GM12878 (cell line): Measurements from ENCODE around the gene TMCC3. TPM values are rescaled to one million over a fixed set of nuclear protein-coding genes. Genes with fewer than 3 reads are reported as not detected.

ENCODE experiments used
- ASH2L ChIP-seq: fragments of 300-600, 200-600 bp; sonication (generic); IDR thresholded peaks from 2 replicates; pipeline ENCODE4 v1.6.1; 2017; ENCODE audit warnings: low read depth, mild to moderate bottlenecking, borderline replicate concordance
- GABPA ChIP-seq: IDR thresholded peaks from 2 replicates; pipeline ENCODE4 v1.6.1; 2014; ENCODE audit warnings: antibody characterized with exemption, low read depth, mild to moderate bottlenecking, inconsistent platforms
- NKRF ChIP-seq: fragments of 450-650 bp; conservative IDR thresholded peaks from 2 replicates; pipeline ENCODE4 v1.6.1; 2017; ENCODE audit warnings: mild to moderate bottlenecking, moderate library complexity
- PKNOX1 ChIP-seq: fragments of 450-650 bp; IDR thresholded peaks from 2 replicates; pipeline ENCODE4 v1.6.1; 2016; ENCODE audit warnings: mild to moderate bottlenecking
- POU2F2 ChIP-seq: IDR thresholded peaks from 3 replicates; pipeline ENCODE4 v1.6.1; 2011; ENCODE audit warnings: low read depth, mild to moderate bottlenecking, low read length, borderline replicate concordance
- SKIL ChIP-seq: fragments of 450-650 bp; IDR thresholded peaks from 2 replicates; pipeline ENCODE4 v1.6.1; 2017; ENCODE audit warnings: mild to moderate bottlenecking, low read depth, inconsistent platforms; ENCODE audit not compliant: poor library complexity, severe bottlenecking
- SRF ChIP-seq, 2 experiments: IDR thresholded peaks; 2 replicates each; pipeline ENCODE4 v1.6.1; 2011; ENCODE audit warnings: low read depth in 2 of 2, low read length in 2 of 2, mild to moderate bottlenecking in 1 of 2, moderate library complexity in 1 of 2
- TCF12 ChIP-seq: IDR thresholded peaks from 2 replicates; pipeline ENCODE4 v1.6.1; 2011; ENCODE audit warnings: low read depth, mild to moderate bottlenecking, low read length
- YY1 ChIP-seq: IDR thresholded peaks from 2 replicates; pipeline ENCODE4 v1.6.1; 2011; ENCODE audit warnings: low read depth, mild to moderate bottlenecking, low read length
- polyA plus RNA-seq, 11 experiments: library from polyadenylated mRNA; depleted of rRNA in 4 of 11; unstranded in 6 of 11; stranded (reverse) in 5 of 11; fragments of >200 nt; fragmentation: Nextera tagmentation in 4 of 11; fragmentation: Illumina TruSeq in 1 of 11; extraction: Ambion mirVana in 4 of 11; extraction: Trizol in 1 of 11; gene quantifications; 1 replicate in 1 of 11; 2 replicates in 10 of 11; pipeline versions ENCODE4 v1.2.1 to v1.2.3, GENCODE V29; 2011 to 2016; ENCODE audit warnings: inconsistent platforms in 2 of 11, missing spikeins in 2 of 11, low read depth in 1 of 11
- total RNA-seq, 4 experiments: library from RNA; depleted of rRNA in 3 of 4; stranded (reverse); fragments of >200 nt in 3 of 4; fragmentation: Illumina TruSeq in 1 of 4; extraction: Trizol in 1 of 4; gene quantifications; 2 replicates each; pipeline versions ENCODE4 v1.2.1 to v1.2.3, GENCODE V29; 2013 to 2021
- TF ChIP-seq, protein P1 (sequence below): IDR thresholded peaks from 2 replicates; pipeline ENCODE4 v1.6.1; 2011; ENCODE audit warnings: borderline replicate concordance, low read depth, mild to moderate bottlenecking, moderate library complexity, low read length; ENCODE audit not compliant: insufficient read depth, poor library complexity, severe bottlenecking
- TF ChIP-seq, protein P2 (sequence below): IDR thresholded peaks from 2 replicates; pipeline ENCODE4 v1.6.1; 2012; ENCODE audit warnings: low read length, inconsistent platforms
- TF ChIP-seq, protein P3 (sequence below): fragments of 450-650 bp; IDR thresholded peaks from 2 replicates; pipeline ENCODE4 v1.6.1; 2016; ENCODE audit warnings: mild to moderate bottlenecking, moderate library complexity, borderline replicate concordance

Gene TMCC3
- total and polyA plus RNA-seq, 10 of the 15 experiments (the other 5 are each of a cell fraction or from before 2014, with no cell fraction given), result 5.8 to 29.8 (median 12.6) TPM

GRCh38 chr12:94640134-94640928, 10.0 kb downstream of the TMCC3 start (continued):
- TF ChIP-seq PKNOX1 (peak; percentile 17; the same call in 1 of the 2 replicates), ASH2L (no peak), GABPA (peak; percentile 77), POU2F2 (peak; percentile 67; the same call in 1 of the 3 replicates), TCF12 (peak; percentile 89), NKRF (no peak), SRF (IDR thresholded peaks at IDR 0.05; ENCODE audit: low read depth in 2 of 2, low read length in 2 of 2) (peak in 1 of 2 experiments; percentile 74; a peak in 1 of 4 replicates), YY1 (peak; percentile 92), SKIL (peak; percentile 90)
- TF ChIP-seq, protein P1, sequence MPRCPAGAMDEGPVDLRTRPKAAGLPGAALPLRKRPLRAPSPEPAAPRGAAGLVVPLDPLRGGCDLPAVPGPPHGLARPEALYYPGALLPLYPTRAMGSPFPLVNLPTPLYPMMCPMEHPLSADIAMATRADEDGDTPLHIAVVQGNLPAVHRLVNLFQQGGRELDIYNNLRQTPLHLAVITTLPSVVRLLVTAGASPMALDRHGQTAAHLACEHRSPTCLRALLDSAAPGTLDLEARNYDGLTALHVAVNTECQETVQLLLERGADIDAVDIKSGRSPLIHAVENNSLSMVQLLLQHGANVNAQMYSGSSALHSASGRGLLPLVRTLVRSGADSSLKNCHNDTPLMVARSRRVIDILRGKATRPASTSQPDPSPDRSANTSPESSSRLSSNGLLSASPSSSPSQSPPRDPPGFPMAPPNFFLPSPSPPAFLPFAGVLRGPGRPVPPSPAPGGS, result peak; percentile 91
- TF ChIP-seq, protein P2, sequence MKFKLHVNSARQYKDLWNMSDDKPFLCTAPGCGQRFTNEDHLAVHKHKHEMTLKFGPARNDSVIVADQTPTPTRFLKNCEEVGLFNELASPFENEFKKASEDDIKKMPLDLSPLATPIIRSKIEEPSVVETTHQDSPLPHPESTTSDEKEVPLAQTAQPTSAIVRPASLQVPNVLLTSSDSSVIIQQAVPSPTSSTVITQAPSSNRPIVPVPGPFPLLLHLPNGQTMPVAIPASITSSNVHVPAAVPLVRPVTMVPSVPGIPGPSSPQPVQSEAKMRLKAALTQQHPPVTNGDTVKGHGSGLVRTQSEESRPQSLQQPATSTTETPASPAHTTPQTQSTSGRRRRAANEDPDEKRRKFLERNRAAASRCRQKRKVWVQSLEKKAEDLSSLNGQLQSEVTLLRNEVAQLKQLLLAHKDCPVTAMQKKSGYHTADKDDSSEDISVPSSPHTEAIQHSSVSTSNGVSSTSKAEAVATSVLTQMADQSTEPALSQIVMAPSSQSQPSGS, result peak; percentile 100
- TF ChIP-seq, protein P3, sequence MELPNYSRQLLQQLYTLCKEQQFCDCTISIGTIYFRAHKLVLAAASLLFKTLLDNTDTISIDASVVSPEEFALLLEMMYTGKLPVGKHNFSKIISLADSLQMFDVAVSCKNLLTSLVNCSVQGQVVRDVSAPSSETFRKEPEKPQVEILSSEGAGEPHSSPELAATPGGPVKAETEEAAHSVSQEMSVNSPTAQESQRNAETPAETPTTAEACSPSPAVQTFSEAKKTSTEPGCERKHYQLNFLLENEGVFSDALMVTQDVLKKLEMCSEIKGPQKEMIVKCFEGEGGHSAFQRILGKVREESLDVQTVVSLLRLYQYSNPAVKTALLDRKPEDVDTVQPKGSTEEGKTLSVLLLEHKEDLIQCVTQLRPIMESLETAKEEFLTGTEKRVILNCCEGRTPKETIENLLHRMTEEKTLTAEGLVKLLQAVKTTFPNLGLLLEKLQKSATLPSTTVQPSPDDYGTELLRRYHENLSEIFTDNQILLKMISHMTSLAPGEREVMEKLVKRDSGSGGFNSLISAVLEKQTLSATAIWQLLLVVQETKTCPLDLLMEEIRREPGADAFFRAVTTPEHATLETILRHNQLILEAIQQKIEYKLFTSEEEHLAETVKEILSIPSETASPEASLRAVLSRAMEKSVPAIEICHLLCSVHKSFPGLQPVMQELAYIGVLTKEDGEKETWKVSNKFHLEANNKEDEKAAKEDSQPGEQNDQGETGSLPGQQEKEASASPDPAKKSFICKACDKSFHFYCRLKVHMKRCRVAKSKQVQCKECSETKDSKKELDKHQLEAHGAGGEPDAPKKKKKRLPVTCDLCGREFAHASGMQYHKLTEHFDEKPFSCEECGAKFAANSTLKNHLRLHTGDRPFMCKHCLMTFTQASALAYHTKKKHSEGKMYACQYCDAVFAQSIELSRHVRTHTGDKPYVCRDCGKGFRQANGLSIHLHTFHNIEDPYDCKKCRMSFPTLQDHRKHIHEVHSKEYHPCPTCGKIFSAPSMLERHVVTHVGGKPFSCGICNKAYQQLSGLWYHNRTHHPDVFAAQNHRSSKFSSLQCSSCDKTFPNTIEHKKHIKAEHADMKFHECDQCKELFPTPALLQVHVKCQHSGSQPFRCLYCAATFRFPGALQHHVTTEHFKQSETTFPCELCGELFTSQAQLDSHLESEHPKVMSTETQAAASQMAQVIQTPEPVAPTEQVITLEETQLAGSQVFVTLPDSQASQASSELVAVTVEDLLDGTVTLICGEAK, result no peak
